B cell (primary cell): ENCODE measurements around the gene NKX1-1. TPM values are rescaled to one million over a fixed set of nuclear protein-coding genes. Genes with fewer than 3 reads are reported as not detected.
A peak's percentile ranks its signal among the peaks of the same experiment; 100 is the strongest.

ENCODE experiments used
- ATAC-seq: fragments of 200-7000 bp; cut with Tn5 transposase; one replicate; pipeline ENCODE4 v1.10.0; 2021; ENCODE audit warnings: low read depth, mild to moderate bottlenecking, moderate number of reproducible peaks, moderate library complexity
- CTCF ChIA-PET: fragments of 350-600 bp; sonication (Branson Sonifier 250); formaldehyde crosslinking; loops from one replicate; lab custom pipeline; 2021; ENCODE audit warnings: antibody characterized with exemption, inconsistent platforms; lab: Charles Lee
- POLR2A ChIA-PET: fragments of 350-600 bp; sonication (Branson Sonifier 250); formaldehyde crosslinking; loops from one replicate; lab custom pipeline; 2021; ENCODE audit warnings: antibody characterized with exemption; lab: Charles Lee
- DNase-seq: peaks from one replicate; pipeline ENCODE4 v3.0.0; 2013
- H2AFZ ChIP-seq: 2 replicates; pipeline ENCODE4 v1.6.1; 2012; ENCODE audit warnings: mild to moderate bottlenecking, low read depth, low read length; ENCODE audit not compliant: insufficient read depth, poor library complexity, severe bottlenecking
- H3K27ac ChIP-seq, 2 donors: 1 replicate in 1 of 2; 2 replicates in 1 of 2; pipeline ENCODE4 v1.5.1; 2012 to 2013; ENCODE audit warnings: low read length in 2 of 2, mild to moderate bottlenecking in 2 of 2, moderate library complexity in 1 of 2
- H3K27me3 ChIP-seq, 4 experiments: fragments of 200-600 bp in 1 of 4; sonication (generic) in 1 of 4; replicated peaks in 1 of 4; 1 replicate in 2 of 4; 2 replicates in 2 of 4; pipeline versions ENCODE4 v1.6.1 to v1.7.0; 2013 to 2016; ENCODE audit warnings: low read length in 3 of 4, mild to moderate bottlenecking in 2 of 4, mixed read lengths in 1 of 4, moderate library complexity in 1 of 4; ENCODE audit not compliant: insufficient read depth in 4 of 4, control insufficient read depth in 3 of 4; ENCODE audit errors: control extremely low read depth in 1 of 4
- H3K36me3 ChIP-seq, 2 experiments: replicated peaks in 1 of 2; 1 replicate in 1 of 2; 2 replicates in 1 of 2; pipeline versions ENCODE4 v1.6.1 to v1.7.1; 2013; ENCODE audit warnings: low read length in 1 of 2; ENCODE audit not compliant: insufficient read depth in 2 of 2, control insufficient read depth in 1 of 2; ENCODE audit errors: control extremely low read depth in 1 of 2, extremely low read depth in 1 of 2
- H3K4me1 ChIP-seq, 2 donors: fragments of 200-600 bp in 1 of 2; sonication (generic) in 1 of 2; 1 replicate in 1 of 2; 2 replicates in 1 of 2; pipeline versions ENCODE4 v1.5.1 to v1.6.1; 2013 to 2017; ENCODE audit warnings: low read length in 2 of 2; ENCODE audit not compliant: control insufficient read depth in 2 of 2, insufficient read depth in 2 of 2
- H3K4me2 ChIP-seq: replicated peaks from 2 replicates; pipeline ENCODE3; 2012; ENCODE audit warnings: mild to moderate bottlenecking, low read depth, low read length; ENCODE audit not compliant: poor library complexity, severe bottlenecking
- H3K4me3 ChIP-seq, 5 experiments: fragments of 200-600 bp in 1 of 5; sonication (generic) in 1 of 5; 1 replicate in 3 of 5; 2 replicates in 2 of 5; pipeline versions ENCODE4 v1.5.1 to v1.7.0; 2011 to 2016; ENCODE audit warnings: low read length in 4 of 5, mild to moderate bottlenecking in 4 of 5, low read depth in 2 of 5, control low read depth in 1 of 5, moderate library complexity in 1 of 5; ENCODE audit not compliant: insufficient read depth in 1 of 5; ENCODE audit errors: control extremely low read depth in 1 of 5, extremely low read depth in 1 of 5
- H3K79me2 ChIP-seq: fragments of 200-600 bp; sonication (generic); one replicate; pipeline ENCODE4 v1.6.0; 2016; ENCODE audit warnings: low read length; ENCODE audit not compliant: control insufficient read depth, insufficient read depth
- H3K9ac ChIP-seq: fragments of 200-600 bp; sonication (generic); 2 replicates; pipeline ENCODE4 v1.6.1; 2017; ENCODE audit warnings: mild to moderate bottlenecking, low read length, moderate library complexity
- H3K9me3 ChIP-seq, 3 donors: one replicate each; pipeline versions ENCODE4 v1.6.1 to v1.7.1; 2013; ENCODE audit warnings: low read length in 2 of 3; ENCODE audit not compliant: control insufficient read depth in 2 of 3, insufficient read depth in 1 of 3; ENCODE audit errors: control extremely low read depth in 1 of 3
- H4K20me1 ChIP-seq: 2 replicates; pipeline ENCODE4 v1.6.0; 2012; ENCODE audit warnings: mild to moderate bottlenecking, low read length; ENCODE audit not compliant: insufficient read depth, control insufficient read depth, poor library complexity, severe bottlenecking
- H3K27ac Mint-ChIP-seq: one replicate; pipeline ENCODE4 v1.8.0; 2021; ENCODE audit warnings: mixed read lengths
- H3K27me3 Mint-ChIP-seq: one replicate; pipeline ENCODE4 v1.8.0; 2021; ENCODE audit warnings: mixed read lengths
- H3K4me1 Mint-ChIP-seq: one replicate; pipeline ENCODE4 v1.8.0; 2021; ENCODE audit warnings: mixed read lengths
- H3K4me3 Mint-ChIP-seq: one replicate; pipeline ENCODE4 v1.8.0; 2021; ENCODE audit warnings: mixed read lengths
- H3K9me3 Mint-ChIP-seq: one replicate; pipeline ENCODE4 v1.8.0; 2022; ENCODE audit warnings: mixed read lengths; ENCODE audit not compliant: insufficient read depth
- CTCF ChIP-seq: fragments of 200-600 bp; IDR thresholded peaks from one replicate; pipeline ENCODE4 v1.8.0; 2022; ENCODE audit warnings: antibody characterized with exemption, mild to moderate bottlenecking
- EZH2 ChIP-seq: IDR thresholded peaks from 2 replicates; pipeline ENCODE4 v1.6.1; 2012; ENCODE audit warnings: borderline replicate concordance, low read depth, mild to moderate bottlenecking, moderate library complexity, low read length; ENCODE audit not compliant: insufficient read depth, poor library complexity, severe bottlenecking
- WGBS: methylation state at CpG from one replicate; pipeline ENCODE4 v1.1.5; 2013; ENCODE audit warnings: missing lambda C conversion rate; ENCODE audit not compliant: insufficient coverage; 5-methylcytosine and 5-hydroxymethylcytosine counted together
- intact Hi-C: fragments of 100-400 bp; cut with micrococcal nuclease; formaldehyde crosslinking; loops from one replicate; pipeline ENCODE4 v1.10.0; 2022
- polyA plus RNA-seq: library from polyadenylated mRNA; depleted of rRNA; stranded (reverse); fragments of >200 nt; gene quantifications from 2 replicates; pipeline ENCODE4 v1.2.3, GENCODE V29; 2012
- total RNA-seq, 2 donors: library from RNA; stranded (reverse); fragments of 120-200 nt in 1 of 2; gene quantifications; 1 replicate in 1 of 2; 2 replicates in 1 of 2; pipeline versions ENCODE4 v1.2.3 to v1.2.4, GENCODE V29; 2013 to 2022

Gene NKX1-1
- total and polyA plus RNA-seq, 2 donors (not counting 1 experiment from before 2014, with no cell fraction given) = not detected

GRCh38 chr4:1356181-1356998 lies 49.9 kb downstream of the NKX1-1 start:
- peaks cover 3 to 7% of the 10 kb centered on the region in 2 donors for H3K4me1 ChIP-seq
- peaks cover 9% of the 10 kb centered on the region for H4K20me1 ChIP-seq
- no peaks in the 10 kb centered on the region for H3K27me3 ChIP-seq
- no peak overlapping the region for H3K9ac ChIP-seq
- peaks cover 0 to 31% of the 10 kb centered on the region in 2 experiments for H3K36me3 ChIP-seq
- H3K27ac ChIP-seq = no peak overlapping the region
- ATAC-seq (peak; percentile 29), DNase-seq (peak; percentile 62)
- no peaks in the 10 kb centered on the region for H3K79me2 ChIP-seq
- no peaks in the 10 kb centered on the region for H3K27me3 Mint-ChIP-seq
- no peak overlapping the region for H2AFZ ChIP-seq
- H3K9me3 Mint-ChIP-seq = no peaks in the 10 kb centered on the region
- POLR2A ChIA-PET = interaction anchor here (0.5 kb wide), 1 partner anchor 99 kb away, joined by 3 read pairs; no protein-coding TSS in a partner anchor
- TF ChIP-seq EZH2 (no peak), CTCF (peak; percentile 73)
- intact Hi-C loops = no loop called here
- CTCF ChIA-PET = interaction anchor here (0.7 to 7.7 kb wide), 10 partner anchors 9 to 386 kb away, joined by 3 to 102 read pairs (median 5); partner anchors contain the start of gene UVSSA
- no peak overlapping the region for H3K4me2 ChIP-seq
- peaks cover 0 to 3% (median 0%) of the 10 kb centered on the region in 3 donors for H3K9me3 ChIP-seq
- H3K4me3 Mint-ChIP-seq = no peak overlapping the region
- no peak overlapping the region for H3K27ac Mint-ChIP-seq
- H3K4me3 ChIP-seq = no peak overlapping the region
- peaks cover 9% of the 10 kb centered on the region for H3K4me1 Mint-ChIP-seq
- 67% methylated on average over 28 of the region's 28 CpGs for WGBS

- ChIA-PET CTCF (interaction anchor here (0.7 to 7.7 kb wide), 9 partner anchors 8 to 387 kb away, joined by 3 to 102 read pairs (median 6); partner anchors contain the start of gene UVSSA), POLR2A (no interaction called here)
- H3K36me3 ChIP-seq = peaks cover 0 to 33% of the 10 kb centered on the region in 2 experiments
- H3K27me3 ChIP-seq = no peaks in the 10 kb centered on the region
- Mint-ChIP-seq H3K4me1 (peaks cover 9% of the 10 kb centered on the region), H3K4me3 (no peak overlapping the region), H3K9me3 (no peaks in the 10 kb centered on the region), H3K27ac (no peak overlapping the region), H3K27me3 (no peaks in the 10 kb centered on the region)
- ATAC-seq = no peak
- H4K20me1 ChIP-seq = peaks cover 9% of the 10 kb centered on the region
- intact Hi-C loops = no loop called here
- no peak overlapping the region for H3K4me3 ChIP-seq
- H3K4me1 ChIP-seq = peaks cover 3 to 7% of the 10 kb centered on the region in 2 donors
- peaks cover 0 to 3% (median 0%) of the 10 kb centered on the region in 3 donors for H3K9me3 ChIP-seq
- H3K79me2 ChIP-seq = no peaks in the 10 kb centered on the region
- no peak overlapping the region for H3K27ac ChIP-seq
- TF ChIP-seq EZH2 = no peak
- no peak for TF ChIP-seq CTCF
- WGBS = 93% methylated on average over 11 of the region's 14 CpGs
- H2AFZ ChIP-seq = no peak overlapping the region
- H3K9ac ChIP-seq = no peak overlapping the region
- DNase-seq = no peak
- no peak overlapping the region for H3K4me2 ChIP-seq
Observed at GRCh38 chr4:1355378-1355777, 50.9 kb downstream of the NKX1-1 start.
